UCSD-AML1 (cell line): ENCODE results near the gene ACTR1B.
A peak's percentile ranks its signal among the peaks of the same experiment; 100 is the strongest.
"Not testable (repeated sequence)": the region's sequence is repeated elsewhere in the genome, so short reads cannot be mapped to it uniquely, and the experiment has no call there.

ENCODE experiments used
- DNase-seq: peaks from one replicate; lab custom pipeline; 2025; ENCODE audit not compliant: unreplicated experiment; lab: John Stamatoyannopoulos, UW

The ACTR1B gene

DNA sequence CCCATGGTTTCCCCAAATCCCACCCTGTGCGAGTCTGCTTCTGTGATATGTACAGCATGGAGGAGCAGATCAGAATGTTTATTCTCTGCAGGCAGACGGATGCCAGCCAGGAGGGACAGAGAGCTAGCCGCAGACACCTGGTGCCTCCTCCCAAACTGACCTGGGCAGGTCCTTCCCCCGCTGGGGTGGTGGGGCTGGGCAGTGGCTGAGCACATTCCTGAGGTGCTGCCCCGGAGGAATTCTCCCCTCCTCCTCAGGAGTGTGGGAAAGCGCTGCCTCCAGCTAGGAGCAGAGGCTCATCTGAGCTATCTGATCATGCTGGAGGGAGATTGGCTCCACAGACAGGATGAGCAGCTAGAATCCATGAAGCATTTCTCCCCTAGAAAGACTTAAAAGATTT is 27.3 kb upstream of the ACTR1B start:
- no peak for DNase-seq

DNA sequence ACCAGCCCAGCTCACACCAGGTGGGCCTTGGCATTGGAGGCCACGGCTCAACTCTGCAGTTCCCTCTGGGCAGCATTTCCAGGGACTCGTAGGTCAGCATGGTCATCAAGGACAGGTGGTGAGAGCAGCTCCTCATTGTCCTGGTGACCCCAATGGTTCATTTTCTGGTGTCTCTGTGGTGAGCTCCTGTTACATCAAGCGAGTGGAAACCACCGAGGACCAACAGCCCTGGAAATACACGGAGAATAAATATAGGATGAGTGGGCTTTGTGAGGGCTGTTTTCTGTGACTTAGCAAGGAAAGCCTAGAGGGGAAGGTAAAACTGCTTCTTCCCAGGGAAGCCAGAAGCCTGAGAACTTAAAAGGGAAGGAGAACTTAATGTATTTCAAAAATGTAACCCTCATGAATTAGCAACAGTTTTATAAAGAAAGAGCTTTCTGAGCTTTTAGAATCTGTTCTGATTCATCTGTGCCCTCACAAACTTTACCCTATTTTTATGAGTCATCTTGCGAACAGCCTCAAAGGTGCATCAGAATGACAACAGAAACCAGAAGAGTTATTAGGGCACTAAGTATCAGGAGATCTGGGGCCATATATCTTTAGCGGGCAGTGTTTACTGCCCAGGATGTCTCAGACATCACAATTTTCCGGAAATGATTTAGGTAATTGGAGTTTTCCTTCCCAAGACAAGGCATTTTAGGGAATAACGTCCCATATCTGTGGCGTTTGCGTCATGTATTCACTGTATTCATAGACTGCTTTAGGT is 24.4 kb upstream of the ACTR1B start:
- no peak for DNase-seq

GRCh38 chr2:97687235-97687634 is 23.4 kb upstream of the ACTR1B start:
- not testable (repeated sequence) for DNase-seq

DNA sequence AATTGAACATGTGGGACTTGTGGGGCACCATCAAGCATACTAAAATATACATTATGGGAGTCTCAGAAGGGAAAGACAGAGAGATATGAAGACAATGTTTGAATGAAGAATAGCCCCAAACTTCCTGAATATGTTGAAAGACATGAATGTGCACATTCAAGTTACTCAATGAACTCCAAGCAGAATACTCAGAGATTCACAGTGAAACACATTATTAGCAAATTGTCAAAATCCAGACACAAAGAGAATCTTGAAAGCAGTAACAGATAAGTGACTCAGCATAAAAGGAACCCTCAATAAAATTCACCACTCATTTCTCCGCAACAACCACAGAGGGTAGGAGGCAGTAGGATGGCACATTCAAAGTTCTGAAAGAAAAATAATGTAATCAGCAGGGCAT is 14.5 kb upstream of the ACTR1B start:
- no peak for DNase-seq

DNA sequence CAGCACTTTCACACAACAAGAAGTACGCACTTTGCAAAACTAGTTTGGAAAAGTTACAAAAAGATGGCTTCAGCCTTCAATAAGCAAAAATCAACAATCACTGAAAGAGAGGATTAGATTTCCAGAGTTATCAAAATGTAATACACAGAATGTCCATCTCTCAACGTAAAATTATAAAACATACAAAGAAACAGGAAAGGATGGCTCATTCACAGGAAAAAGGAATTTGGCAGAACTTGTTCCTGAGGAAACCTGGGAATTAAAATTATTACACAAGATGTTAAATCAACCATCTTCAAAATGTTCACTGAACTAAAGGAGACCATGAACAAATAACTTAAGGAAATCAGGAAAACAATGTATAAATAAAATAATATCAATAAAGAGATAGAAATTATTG is 13.6 kb upstream of the ACTR1B start:
- DNase-seq: no peak

GRCh38 chr2:97676620-97677019 is 12.8 kb upstream of the ACTR1B start:
- DNase-seq: no peak

DNA sequence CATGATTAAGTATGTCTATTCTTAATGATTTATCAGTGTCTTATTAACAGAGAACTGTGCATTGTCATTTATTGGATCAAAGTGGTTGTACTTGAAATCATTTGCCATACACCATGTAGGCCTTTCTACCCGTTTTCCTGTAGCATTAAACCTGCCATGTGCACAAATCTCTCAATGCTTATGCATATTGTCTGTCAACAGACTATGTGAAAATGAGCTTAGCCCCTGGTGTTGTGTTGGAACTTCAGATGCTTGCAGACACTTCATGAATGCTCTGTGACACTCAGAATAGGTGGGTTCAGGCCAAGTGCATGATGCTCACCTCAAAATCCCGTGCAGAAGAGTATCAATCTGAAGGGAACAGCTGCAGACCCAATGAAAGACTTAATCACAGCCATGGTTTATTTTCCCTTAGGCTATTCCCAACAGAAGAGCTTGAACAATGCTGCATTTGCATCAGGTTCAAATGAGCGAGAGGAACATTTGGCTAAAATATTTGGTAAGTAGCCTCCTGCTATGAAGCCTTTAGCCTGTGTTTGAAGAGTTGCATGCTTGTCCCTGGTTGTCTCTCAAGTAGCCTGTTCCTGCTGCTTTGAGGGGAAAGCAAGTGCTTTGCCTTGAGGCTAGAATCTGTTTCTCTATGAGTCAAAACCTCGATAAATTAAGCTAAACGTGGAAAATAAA is 11.7 kb upstream of the ACTR1B start:
- no peak for DNase-seq

DNA sequence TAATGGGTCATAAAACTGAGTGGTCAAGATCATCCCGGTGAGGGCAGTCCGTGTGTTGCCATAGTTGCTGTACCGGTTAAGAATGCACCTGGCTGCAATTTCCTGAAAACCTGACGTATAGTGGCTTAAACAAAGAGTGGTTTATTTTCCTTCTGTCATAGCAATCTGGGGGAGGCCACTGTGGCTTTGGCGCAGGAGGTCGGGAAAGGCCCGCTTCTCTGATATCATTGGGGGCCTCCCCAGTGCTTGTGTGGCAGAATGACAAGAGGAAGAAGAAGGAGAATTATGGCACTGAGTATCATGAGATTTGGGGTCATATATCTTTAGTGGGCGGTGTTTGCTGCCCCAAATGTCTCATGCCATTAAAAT is 10.1 kb upstream of the ACTR1B start:
- DNase-seq: peak; percentile 14

- DNase-seq: peak; percentile 27
Measured at GRCh38 chr2:97673182-97673914, 9.5 kb upstream of the ACTR1B start.

- not testable (repeated sequence) for DNase-seq
Measured at GRCh38 chr2:97672606-97673140, 8.8 kb upstream of the ACTR1B start.

GRCh38 chr2:97671526-97671925 is 7.7 kb upstream of the ACTR1B start:
- DNase-seq: no peak

DNA sequence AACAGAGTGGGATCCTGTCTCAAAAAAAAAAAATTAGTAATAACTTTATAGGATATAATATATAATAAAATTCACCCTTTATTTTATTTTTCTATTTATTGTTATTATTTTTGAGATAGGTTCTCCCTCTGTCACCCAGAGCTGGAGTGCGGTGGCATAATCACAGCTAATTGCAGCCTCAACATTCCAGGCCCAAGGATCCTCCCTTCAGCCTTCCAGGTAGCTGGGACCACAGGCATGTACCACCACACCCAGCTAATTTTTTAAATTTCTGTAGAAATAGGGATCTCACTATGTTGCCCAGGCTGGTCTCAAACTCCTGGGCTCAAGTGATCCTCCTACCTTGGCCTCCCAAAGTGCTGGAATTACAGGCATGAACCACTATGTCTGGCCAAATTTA is 6.6 kb upstream of the ACTR1B start:
- DNase-seq: no peak

DNA sequence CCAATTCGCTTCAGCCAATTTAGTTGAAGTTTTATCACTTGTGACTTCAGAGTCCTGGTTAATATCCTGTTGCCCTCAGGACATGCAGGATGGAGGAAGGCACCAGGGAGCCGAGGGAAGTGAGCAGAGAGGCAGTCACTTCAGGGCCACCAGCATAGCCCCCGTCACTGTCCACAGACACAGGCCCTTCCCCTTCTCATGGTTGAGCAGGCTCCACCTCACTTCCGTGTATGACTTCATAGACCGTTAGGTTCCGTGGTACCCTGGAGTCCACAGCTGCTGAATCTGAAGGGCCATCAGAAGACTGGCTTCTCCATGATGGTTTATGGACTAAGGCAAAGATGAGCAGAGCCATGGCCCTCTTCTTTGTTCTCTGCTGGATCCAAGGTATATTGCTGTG is 5.6 kb upstream of the ACTR1B start, which contains the start of gene C2orf92:
TSS of gene C2orf92 (plus strand) at position 266 of the 400 bp plus-strand sequence. CDS start at position 342, 76 bp downstream.
- no peak for DNase-seq

- no peak for DNase-seq
Measured at GRCh38 chr2:97664636-97664970, 759 bp upstream of the ACTR1B start.

DNA sequence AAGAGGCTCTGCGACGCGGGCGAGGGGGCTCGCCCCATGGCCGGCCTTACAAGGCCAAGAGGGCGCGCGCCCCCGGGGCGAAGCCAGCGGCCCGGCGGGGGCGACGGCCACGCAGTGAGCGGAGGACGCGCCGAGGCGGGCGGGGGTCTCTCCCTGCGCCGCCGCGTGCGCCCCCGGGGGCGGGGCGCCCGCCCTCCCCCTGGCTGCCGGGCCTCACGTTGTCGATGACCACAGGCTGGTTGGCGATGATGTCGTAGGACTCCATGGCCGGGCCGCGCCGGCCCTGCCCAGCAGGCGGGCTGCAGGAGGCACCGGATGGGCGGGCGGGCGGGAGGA is 250 bp downstream of the ACTR1B start:
- DNase-seq: no peak

- DNase-seq: peak; percentile 71
Measured at GRCh38 chr2:97662895-97663625, 784 bp downstream of the ACTR1B start.

- no peak for DNase-seq
Measured at GRCh38 chr2:97662386-97662894, 1.4 kb downstream of the ACTR1B start.

DNA sequence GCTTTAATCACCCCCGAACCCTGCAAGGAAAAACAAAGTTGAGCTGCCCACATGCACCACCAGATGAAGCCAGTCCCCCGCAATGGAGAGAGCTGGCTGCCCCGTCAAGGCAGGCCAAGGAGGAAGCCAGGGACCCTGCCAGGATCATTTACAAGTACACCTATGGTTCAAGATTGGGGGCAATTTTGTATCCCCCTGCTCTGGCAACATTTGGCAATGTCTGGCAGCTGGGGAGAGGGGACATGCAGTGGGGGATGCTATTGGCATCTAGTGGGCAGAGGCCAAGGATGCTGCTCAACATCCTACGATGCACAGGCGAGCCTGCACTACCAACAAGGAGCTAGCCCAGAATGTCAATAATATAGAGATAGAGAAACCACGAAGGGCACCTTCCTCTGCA is 1.9 kb downstream of the ACTR1B start:
- DNase-seq: no peak

- DNase-seq: peak; percentile 20
Measured at GRCh38 chr2:97660775-97661389, 3.0 kb downstream of the ACTR1B start.

- no peak for DNase-seq
Measured at GRCh38 chr2:97660044-97660774, 3.6 kb downstream of the ACTR1B start.
